Astrocyte of the cerebellum (primary cell): Measurements from ENCODE around the gene CDH11.

ENCODE experiments used
- DNase-seq: peaks from one replicate; pipeline ENCODE4 v3.0.0-alpha.2; 2011; ENCODE audit warnings: low read depth
- H3K4me3 ChIP-seq: 2 replicates; pipeline ENCODE4 v1.5.1; 2011; ENCODE audit warnings: mild to moderate bottlenecking, low read depth, low read length, moderate library complexity
- in situ Hi-C: cut with HindIII; loops from 2 replicates; pipeline ENCODE4 v1.10.0; 2017; ENCODE audit warnings: low sequenced_read_pairs
- TF ChIP-seq, protein P1 (sequence below): IDR thresholded peaks from 2 replicates; pipeline ENCODE4 v1.5.1; 2012; ENCODE audit warnings: low read length, low read depth, moderate library complexity, mild to moderate bottlenecking; ENCODE audit errors: missing control alignments

The CDH11 gene

DNA sequence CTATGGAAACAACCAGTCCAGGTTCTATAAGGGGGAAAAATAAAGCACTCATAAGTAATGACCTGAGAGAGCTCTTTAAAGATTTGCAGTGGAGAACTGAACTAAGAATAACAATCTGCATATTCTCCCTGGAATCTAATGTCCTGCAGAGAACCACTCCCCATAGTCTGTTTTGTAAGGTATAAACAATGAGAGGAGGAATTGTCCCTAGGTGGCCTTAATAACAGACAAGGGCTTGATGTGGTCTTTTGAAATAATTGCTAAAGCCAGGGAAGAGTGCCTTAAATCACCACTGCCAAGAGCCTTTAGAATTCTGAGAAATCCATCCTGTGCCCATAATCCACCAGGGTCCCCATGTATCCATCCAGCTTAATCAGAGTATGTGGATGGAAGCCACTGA is 106.3 kb downstream of the CDH11 start:
- in situ Hi-C loops, result no loop called here
- DNase-seq, result peak; percentile 24
- no peak overlapping the region for H3K4me3 ChIP-seq
- TF ChIP-seq, protein P1, sequence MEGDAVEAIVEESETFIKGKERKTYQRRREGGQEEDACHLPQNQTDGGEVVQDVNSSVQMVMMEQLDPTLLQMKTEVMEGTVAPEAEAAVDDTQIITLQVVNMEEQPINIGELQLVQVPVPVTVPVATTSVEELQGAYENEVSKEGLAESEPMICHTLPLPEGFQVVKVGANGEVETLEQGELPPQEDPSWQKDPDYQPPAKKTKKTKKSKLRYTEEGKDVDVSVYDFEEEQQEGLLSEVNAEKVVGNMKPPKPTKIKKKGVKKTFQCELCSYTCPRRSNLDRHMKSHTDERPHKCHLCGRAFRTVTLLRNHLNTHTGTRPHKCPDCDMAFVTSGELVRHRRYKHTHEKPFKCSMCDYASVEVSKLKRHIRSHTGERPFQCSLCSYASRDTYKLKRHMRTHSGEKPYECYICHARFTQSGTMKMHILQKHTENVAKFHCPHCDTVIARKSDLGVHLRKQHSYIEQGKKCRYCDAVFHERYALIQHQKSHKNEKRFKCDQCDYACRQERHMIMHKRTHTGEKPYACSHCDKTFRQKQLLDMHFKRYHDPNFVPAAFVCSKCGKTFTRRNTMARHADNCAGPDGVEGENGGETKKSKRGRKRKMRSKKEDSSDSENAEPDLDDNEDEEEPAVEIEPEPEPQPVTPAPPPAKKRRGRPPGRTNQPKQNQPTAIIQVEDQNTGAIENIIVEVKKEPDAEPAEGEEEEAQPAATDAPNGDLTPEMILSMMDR, result no peak

DNA sequence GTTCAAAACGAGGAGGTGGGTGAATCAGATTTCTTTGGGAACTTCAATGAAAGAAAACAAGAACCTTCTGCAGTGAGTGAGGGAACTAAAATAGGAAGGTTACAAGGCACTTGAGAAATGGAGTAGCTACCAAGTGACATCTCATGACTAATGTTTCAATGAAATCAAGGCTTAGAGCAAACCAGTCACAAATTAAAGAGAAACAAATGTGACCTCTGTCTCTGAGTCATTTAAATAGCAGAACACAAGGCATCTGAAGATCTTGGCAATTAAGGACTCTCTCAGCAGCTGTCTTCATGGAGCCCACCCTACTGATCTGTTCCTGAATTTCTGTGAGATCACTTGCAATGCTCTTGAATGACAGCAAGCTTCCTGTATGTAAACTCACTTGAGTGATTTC is 109.5 kb downstream of the CDH11 start:
- in situ Hi-C loops, result no loop called here
- no peak overlapping the region for H3K4me3 ChIP-seq
- TF ChIP-seq, protein P1, result no peak
- DNase-seq, result no peak

GRCh38 chr16:65010125-65010524 is 111.7 kb downstream of the CDH11 start:
- H3K4me3 ChIP-seq, result no peak overlapping the region
- in situ Hi-C loops, result no loop called here
- DNase-seq, result no peak
- TF ChIP-seq, protein P1, result no peak

GRCh38 chr16:65005696-65006095 is 116.2 kb downstream of the CDH11 start:
- H3K4me3 ChIP-seq, result no peak overlapping the region
- in situ Hi-C loops, result no loop called here
- TF ChIP-seq, protein P1, result no peak
- no peak for DNase-seq

DNA sequence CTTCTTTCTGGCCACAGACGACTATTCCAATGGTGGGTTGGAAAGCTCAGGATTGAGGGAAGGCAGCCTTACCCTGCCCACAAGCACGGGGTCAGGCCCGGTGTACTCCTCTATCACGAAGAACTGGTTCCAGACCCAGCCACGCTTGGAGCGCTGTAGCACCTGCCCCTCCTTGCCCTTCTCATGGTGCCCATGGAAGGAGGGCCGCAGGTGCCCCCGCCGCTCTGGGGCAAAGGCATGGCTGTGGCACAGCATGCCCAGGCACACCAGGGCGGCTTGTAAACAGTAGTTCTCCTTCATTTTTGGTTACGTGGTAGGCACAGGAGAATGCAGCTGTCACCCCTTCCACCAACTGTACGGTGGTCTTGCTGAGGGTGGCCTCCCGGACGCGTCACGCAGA is 117.3 kb downstream of the CDH11 start:
- in situ Hi-C loops, result no loop called here

GRCh38 chr16:65003621-65004020 is 118.2 kb downstream of the CDH11 start:
- TF ChIP-seq, protein P1, result no peak
- no peak overlapping the region for H3K4me3 ChIP-seq
- in situ Hi-C loops, result no loop called here
- DNase-seq, result no peak

More for the DNA sequence above, 117.3 kb downstream of the CDH11 start:
- TF ChIP-seq, protein P1, result no peak
- no peak overlapping the region for H3K4me3 ChIP-seq
- no peak for DNase-seq

DNA sequence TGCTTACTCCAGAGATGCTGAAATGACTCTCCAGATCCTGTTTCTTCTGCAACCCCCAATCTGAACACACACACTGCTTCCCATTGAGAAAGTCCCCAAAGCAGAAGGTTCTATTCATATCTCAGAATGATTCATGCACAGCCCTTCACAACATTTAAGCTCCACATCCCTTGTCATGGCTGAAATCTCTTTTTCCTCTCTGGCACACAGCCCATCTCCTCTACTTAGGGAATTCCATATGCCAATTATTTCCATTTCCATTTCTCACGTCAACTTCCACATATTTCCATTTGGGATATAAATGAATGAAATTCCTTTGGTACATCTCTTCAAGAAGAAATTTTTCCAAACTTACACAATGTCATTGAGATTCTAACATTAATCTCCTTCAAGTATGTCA is 119.6 kb downstream of the CDH11 start:
- no peak overlapping the region for H3K4me3 ChIP-seq
- no peak for DNase-seq
- in situ Hi-C loops, result no loop called here
- TF ChIP-seq, protein P1, result no peak
